ENCODE data around the gene FAM25A.
"Not testable (repeated sequence)": the region's sequence is repeated elsewhere in the genome, so short reads cannot be mapped to it uniquely, and the experiment has no call there.

Gene FAM25A

GRCh38 chr10:86979296-86979818 is 40.7 kb upstream of the FAM25A start:
- TF ChIP-seq CTCF (IDR thresholded peaks at IDR 0.05; ENCODE audit: low read depth, low read length, missing control alignments): no peak
- no peak for DNase-seq (ENCODE audit: low read depth)
- H3K4me3 ChIP-seq (ENCODE audit: low read depth, low read length): no peak overlapping the region

GRCh38 chr10:86979977-86980448 is 40.1 kb upstream of the FAM25A start:
- no peak for DNase-seq (ENCODE audit: low read depth)
- no peak for TF ChIP-seq CTCF (IDR thresholded peaks at IDR 0.05; ENCODE audit: low read depth, low read length, missing control alignments)

GRCh38 chr10:86981020-86981419 is 39.1 kb upstream of the FAM25A start:
- not testable (repeated sequence) for DNase-seq (ENCODE audit: low read depth)

More at GRCh38 chr10:86979977-86980448, 40.1 kb upstream of the FAM25A start:
- H3K4me3 ChIP-seq (ENCODE audit: low read depth, low read length): no peak overlapping the region

GRCh38 chr10:86981716-86982115 is 38.4 kb upstream of the FAM25A start:
- no peak overlapping the region for H3K4me3 ChIP-seq (ENCODE audit: low read depth, low read length)
- no peak for DNase-seq (ENCODE audit: low read depth)
- no peak for TF ChIP-seq CTCF (IDR thresholded peaks at IDR 0.05; ENCODE audit: low read depth, low read length, missing control alignments)

More at GRCh38 chr10:86981020-86981419, 39.1 kb upstream of the FAM25A start:
- not testable (repeated sequence) for H3K4me3 ChIP-seq (ENCODE audit: low read depth, low read length)

GRCh38 chr10:86984498-86984897 is 35.6 kb upstream of the FAM25A start:
- not testable (repeated sequence) for DNase-seq (ENCODE audit: low read depth); H3K4me3 ChIP-seq (ENCODE audit: low read depth, low read length)

GRCh38 chr10:86988520-86988919 is 31.6 kb upstream of the FAM25A start:
- TF ChIP-seq CTCF (IDR thresholded peaks at IDR 0.05; ENCODE audit: low read depth, low read length, missing control alignments): no peak
- no peak overlapping the region for H3K4me3 ChIP-seq (ENCODE audit: low read depth, low read length)
- DNase-seq (ENCODE audit: low read depth): no peak

- DNase-seq (ENCODE audit: low read depth); H3K4me3 ChIP-seq (ENCODE audit: low read depth, low read length): not testable (repeated sequence)
Measured at GRCh38 chr10:86991362-86991761, 28.7 kb upstream of the FAM25A start.

- no peak for TF ChIP-seq CTCF (IDR thresholded peaks at IDR 0.05; ENCODE audit: low read depth, low read length, missing control alignments)
- no peak for DNase-seq (ENCODE audit: low read depth)
- no peak overlapping the region for H3K4me3 ChIP-seq (ENCODE audit: low read depth, low read length)
Measured at GRCh38 chr10:86992456-86992855, 27.6 kb upstream of the FAM25A start.

- TF ChIP-seq CTCF (IDR thresholded peaks at IDR 0.05; ENCODE audit: low read depth, low read length, missing control alignments): no peak
- DNase-seq (ENCODE audit: low read depth): no peak
- H3K4me3 ChIP-seq (ENCODE audit: low read depth, low read length): no peak overlapping the region
Measured at GRCh38 chr10:86992929-86993328, 27.2 kb upstream of the FAM25A start.

GRCh38 chr10:86999802-87000403 is 20.2 kb upstream of the FAM25A start:
- DNase-seq (ENCODE audit: low read depth); H3K4me3 ChIP-seq (ENCODE audit: low read depth, low read length): not testable (repeated sequence)

All from GM12864 (cell line).